Femur (tissue), 1 donor: ENCODE measurements around the gene B3GNT8.
"Not testable (repeated sequence)": the region's sequence is repeated elsewhere in the genome, so short reads cannot be mapped to it uniquely, and the experiment has no call there.

Experiments
- DNase-seq: peaks from one replicate; pipeline ENCODE4 v3.0.0-alpha.2; 2017

Gene B3GNT8

DNA sequence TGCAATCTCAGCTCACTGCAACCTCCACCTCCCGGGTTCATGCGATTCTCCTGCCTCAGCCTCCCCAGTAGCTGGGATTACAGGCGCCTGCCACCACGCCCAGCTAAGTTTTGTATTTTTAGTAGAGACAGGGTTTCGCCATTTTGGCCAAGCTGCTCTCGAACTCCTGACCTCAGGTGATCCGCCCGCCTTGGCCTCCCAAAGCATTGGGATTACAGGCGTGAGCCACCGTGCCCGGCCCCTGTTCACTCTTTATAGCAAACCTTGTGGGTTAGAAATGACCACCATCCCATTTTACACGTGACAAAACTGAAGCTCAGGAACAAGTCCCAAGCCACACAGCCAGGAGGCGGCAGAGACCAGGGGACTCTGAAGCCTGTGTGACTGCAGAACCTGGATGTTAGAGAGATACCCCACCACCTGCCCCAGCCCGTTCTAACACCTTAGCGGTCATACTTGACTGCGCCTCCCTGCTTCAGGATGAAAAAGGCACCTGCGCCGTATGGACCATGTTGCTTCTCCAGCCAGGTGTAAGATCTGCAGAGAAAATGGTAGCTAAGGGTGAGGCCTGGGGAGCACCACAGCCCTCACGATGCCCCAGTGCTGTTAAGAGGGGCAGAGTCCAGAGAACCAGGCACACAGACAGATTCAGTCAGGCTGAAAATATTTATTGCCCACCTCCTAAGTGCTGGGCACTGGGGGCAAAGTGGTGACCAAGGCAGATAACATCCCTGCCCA lies 8.9 kb upstream of the B3GNT8 start:
- no peak for DNase-seq

DNA sequence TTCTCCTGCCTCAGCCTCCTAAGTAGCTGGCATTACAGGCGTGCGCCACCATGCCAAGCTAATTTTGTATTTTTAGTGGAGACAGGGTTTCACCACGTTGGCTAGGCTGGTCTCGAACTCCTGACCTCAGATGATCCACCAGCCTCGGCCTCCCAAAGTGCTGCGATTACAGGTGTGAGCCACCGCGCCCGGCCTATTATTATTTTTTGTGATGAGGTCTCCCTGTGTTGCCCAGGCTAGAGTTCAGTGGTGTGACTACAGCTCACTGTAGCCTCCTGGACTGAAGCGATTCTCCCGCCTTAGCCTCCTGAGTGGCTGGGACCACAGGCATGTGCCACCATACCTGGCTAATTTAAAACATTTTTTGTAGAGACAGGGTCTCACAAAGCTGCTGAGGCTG lies 8.2 kb upstream of the B3GNT8 start:
- DNase-seq = not testable (repeated sequence)

DNA sequence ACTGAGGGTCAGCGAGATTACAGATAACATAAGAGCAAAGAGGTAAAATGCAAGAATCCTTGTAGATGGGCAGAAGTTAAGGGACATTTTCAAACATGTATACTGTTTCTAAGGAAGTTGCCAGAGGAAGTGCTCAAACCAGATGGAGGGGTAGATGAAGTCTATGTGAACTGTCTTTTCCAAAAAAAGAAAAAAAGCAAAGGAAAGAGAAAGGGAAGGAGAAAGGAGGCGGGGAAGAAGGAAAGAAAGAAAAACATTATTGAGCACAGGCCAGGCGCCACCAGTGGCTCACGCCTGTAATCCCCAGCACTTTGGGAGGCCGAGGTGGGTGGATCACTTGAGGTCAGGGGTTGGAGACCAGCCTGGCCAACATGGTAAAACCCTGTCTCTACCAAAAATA lies 7.3 kb upstream of the B3GNT8 start:
- no peak for DNase-seq

DNA sequence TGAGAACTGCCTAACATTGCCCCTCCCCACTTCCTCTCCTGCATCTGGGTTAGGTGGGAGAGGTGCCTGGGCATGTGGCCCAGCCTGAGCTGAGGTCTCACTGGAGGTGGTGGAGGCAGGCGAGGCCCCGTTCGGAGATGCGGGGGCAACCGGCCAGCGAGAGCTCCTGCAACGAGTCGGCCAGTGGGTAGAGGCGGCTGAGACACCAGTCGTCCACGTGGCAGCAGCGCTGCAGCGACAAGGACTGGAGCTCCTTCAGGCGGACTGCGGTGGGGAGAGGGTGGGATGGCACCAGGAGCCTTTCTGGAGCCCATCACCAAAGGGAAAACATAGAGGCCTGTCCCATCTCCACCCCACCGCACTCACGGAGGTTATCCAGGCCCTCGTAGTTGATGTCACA lies 6.0 kb upstream of the B3GNT8 start:
- DNase-seq = no peak

DNA sequence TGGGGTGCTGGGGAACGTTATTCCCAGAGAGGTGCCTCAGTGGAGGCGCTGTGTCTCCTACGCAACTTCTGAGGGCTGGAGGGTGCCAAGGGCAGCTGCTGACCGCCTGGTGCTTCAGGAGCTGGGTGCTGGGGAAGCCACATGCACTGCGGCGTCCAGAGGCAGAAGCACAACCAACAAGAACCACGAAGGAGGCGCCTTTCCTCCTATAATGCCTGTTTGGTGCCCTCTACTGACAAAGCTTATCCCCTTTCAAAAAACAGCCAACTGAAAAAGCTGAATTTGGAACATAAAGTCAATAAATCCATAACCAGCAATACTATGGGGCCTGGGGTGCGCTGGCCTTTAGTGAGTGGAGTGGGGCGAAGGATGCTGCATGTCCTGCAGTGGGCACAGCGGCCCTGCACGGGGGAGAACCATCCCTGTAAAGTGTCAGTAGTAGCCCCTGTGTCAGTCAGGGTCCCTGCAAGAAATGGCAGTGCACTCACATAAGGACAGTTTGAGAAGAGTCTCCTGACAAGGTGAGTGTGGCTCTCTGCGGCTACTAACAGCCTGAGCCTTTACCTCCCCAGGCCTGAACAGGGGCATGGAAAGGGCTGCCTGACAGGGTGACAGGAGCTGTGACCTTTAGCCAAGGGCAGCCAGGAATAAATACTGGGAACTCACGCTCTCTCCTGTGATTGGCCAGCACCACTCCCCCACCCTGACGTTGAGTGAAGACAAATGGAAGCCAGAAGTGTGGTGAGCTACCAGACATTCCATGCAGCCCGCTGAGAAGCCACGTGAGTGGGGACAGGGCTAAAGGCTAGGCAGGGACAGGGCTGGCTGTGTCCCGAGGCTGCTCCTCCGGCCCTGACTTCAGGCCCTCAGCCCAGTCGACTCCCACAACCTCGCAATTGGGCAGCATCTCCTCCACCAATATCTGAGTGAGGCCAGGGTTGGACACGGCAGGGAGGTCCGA lies 4.5 kb upstream of the B3GNT8 start:
- DNase-seq = no peak

DNA sequence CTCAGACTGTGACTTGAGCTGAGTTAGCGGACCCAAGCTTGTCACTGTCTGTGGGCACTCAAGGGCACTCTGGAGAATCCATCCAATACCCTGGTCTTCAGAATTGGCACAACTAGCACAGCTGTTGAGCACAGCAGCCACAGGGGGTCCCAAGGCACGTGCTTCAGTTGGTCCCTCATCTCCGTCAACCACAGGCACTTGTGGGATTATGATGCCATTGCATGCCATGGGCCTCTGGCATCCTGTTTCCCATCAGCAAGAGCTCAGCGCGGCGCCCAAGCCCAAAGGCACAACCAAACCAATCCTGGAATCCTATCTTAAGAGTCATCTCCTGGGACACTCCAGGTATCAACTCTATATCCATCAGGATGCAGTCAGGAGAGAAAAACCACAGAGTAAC lies 3.7 kb upstream of the B3GNT8 start:
- DNase-seq = no peak

DNA sequence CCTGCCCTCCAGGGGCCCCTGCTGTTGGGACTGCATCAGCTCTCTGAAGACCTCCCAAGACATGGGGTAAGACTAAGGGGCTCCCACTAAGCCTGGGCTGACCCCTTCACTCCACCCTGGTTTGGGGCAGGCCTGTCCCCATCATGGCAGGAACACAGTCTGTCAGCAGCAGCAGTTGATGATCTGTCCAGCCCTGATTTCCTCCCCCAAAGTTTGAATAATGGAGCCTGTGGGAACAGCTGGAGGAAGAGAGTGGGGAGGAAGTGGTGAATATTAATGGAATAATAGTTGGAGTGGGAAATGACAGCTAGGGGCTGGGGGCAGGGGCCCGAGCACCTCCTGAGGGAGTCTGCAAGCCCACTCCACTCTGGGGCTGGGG lies 1.3 kb upstream of the B3GNT8 start:
- DNase-seq = no peak

DNA sequence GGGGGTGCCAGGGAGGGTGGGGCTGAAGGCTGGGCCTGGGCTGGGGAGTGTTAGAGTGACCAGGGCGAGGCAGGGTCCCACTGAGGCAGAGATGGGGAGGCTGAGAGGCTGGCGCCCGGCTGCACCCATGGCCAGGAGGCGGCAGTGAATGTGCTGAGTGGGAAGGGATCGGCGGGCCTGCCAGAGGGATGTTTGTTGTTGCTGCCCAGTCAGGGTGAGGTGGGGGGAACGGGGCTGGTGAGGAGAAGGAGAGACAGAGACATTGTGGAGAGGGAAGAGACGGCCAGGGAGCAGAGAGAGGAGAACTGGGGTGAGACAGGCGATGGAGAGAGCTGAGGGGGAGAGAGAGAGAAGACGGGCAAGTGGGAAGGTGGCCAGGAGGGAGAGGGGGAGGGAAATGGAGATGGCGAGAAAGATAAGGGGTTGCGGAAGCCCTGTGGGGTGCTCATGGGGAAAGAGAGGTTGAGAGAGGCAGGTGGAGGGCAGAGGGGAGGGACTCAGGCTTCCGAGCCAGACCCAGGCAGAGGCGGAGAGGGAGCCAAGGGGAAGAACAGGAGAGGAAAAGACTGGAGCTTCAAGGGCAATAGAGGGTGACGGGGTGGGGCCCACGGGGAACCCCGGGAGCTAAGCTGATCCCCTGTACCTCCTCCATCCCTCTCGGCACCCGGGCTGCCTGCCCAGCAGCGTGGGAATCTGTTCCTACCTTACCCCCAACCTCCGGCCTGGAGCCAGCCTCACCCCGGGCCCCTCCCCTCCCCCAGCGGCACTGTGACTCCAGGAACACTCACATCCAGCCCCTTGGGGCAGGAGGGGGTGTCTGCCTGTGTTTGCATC lies 690 bp upstream of the B3GNT8 start:
- DNase-seq = no peak

DNA sequence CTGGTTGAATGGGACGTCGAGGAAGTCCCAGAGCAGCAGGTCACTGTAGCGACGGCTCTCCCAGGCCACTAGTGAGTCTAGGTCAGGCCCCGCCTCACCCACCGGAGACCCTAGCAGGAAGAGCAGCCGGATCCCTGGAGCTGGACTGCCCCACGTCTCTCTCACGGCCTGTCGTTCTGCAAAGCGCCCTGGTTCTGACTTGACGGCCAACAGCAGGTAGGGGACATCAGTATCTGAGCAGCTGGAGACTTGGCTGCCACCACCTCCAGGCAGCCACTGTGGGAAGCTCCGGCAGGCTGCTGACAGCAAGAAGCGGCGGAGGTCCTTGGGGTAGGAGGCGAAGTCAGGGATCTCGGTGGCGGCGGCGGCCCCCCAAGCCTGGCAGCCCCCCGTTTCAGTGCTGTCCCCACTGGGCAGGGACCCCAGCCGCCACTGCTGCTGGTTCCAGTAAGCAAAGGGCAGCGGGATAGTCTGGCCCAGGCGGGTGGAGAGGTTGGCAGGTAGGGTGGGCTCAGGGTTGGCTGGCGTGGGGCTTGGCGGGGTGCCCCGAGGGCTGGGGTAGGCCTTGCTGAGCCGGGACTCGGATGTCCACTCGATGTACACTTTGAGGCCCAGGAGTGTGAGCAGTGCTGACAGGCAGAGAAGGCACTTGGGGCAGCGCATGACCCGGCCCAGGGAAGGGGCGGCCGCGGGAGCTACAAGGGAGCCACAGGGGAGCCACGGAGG lies 895 bp downstream of the B3GNT8 start:
- no peak for DNase-seq

DNA sequence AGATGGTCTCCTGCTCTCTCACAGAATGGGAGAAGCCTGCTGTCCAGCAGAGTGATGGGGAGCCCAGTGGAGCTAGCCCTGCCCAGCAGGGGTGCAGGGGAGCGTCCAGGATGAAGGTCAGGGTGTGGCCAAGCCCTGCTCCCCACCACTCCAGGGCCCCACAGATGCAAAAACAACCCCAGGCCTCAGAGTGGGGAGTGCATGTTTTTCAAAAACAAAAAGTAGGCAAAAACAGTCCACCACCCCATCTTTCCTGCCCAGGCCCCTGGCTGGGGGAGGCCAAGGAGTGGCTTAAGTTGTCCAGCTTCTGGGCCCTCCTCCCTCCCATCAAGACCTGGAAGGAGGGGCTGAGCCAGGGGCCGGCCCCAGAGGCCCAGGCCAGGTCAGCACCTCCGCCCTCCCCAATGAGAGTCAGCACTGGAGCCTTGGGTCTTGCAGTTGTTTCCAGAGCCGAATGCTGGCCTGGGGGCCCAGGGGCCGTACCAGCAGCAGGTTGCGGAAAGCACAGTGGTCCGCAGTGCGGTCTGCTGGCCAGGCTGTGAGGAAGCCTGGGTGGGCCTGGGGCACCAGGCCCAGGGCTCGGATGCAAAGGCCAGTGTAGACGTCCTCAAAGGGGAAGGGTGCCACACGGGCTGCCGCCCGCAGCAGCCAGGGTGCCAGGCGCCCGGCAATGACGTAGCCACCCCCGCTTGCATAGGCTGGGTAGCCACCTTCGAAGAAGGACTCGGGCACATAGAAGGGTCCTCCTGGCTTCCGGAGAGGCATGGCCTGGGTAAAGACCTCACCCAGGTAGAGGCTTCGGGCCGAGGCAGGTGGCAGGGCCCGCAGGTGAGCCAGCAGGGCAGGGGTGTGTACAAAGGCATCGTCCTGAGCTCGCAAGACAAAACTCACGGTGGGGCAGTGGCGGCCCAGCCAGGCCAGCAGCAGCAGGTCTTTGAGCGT lies 1.7 kb downstream of the B3GNT8 start:
- no peak for DNase-seq

DNA sequence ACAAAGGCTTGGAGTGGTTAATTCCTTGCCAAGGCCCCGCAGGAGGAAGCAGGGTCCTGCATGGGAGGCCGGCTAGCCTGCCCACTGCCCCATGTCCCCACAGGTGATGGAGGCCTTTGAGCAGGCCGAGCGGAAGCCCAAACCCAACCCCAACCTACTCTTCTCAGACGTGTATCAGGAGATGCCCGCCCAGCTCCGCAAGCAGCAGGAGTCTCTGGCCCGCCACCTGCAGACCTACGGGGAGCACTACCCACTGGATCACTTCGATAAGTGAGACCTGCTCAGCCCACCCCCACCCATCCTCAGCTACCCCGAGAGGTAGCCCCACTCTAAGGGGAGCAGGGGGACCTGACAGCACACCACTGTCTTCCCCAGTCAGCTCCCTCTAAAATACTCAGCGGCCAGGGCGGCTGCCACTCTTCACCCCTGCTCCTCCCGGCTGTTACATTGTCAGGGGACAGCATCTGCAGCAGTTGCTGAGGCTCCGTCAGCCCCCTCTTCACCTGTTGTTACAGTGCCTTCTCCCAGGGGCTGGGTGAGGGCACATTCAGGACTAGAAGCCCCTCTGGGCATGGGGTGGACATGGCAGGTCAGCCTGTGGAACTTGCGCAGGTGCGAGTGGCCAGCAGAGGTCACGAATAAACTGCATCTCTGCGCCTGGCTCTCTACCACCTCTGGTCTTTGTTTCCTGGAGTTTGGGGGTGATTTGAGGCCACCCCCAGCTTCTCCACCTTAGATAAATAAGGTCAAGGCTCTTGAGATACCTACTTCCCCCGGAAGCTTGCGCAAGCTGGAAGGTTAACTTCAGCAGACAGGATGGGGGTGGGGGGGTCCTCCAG lies 2.6 kb downstream of the B3GNT8 start:
- DNase-seq = no peak

DNA sequence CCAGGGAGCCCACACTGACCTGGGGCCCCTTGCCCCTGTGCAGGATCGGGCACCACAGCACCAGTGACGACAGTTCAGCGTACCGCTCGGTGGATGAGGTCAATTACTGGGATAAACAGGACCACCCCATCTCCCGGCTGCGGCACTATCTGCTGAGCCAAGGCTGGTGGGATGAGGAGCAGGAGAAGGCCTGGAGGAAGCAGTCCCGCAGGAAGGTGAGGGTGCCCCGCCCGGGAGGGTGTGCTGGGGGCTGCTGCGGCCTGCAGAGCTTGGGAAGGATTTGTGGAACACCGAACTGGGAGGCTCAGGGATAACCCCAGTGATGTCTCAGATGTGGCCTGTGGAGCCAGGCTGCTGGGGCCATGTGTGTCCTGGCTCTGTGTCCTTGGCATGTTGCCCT lies 4.2 kb downstream of the B3GNT8 start:
- no peak for DNase-seq

DNA sequence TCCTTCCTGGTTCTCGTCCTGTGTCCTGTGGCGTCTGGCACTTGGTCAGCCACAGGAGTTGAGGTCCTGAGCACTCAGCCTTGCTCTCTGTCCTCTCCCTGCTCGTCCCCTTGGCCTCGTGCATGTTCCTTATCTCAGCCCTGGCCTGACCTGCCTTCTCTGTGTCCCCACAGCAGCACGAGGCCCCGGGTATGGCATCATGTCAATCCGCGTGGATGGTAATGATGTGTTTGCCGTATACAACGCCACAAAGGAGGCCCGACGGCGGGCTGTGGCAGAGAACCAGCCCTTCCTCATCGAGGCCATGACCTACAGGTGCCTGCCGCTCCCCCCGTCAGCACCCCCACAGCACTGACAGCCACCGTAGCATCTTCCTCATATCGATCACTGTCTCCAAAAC lies 4.7 kb downstream of the B3GNT8 start:
- no peak for DNase-seq

DNA sequence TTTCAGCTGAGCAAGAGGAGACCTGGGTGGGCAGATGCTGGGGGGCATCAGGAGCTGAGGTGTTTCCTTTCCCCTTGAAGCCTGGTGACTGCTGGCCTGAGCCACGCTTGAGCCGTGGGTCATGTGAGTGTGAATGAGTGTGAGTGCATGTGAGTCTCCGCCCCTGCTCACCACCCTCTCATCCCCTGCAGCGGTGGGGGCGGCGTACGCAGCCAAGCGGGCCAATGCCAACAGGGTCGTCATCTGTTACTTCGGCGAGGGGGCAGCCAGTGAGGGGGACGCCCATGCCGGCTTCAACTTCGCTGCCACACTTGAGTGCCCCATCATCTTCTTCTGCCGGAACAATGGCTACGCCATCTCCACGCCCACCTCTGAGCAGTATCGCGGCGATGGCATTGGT lies 5.2 kb downstream of the B3GNT8 start:
- DNase-seq = no peak

DNA sequence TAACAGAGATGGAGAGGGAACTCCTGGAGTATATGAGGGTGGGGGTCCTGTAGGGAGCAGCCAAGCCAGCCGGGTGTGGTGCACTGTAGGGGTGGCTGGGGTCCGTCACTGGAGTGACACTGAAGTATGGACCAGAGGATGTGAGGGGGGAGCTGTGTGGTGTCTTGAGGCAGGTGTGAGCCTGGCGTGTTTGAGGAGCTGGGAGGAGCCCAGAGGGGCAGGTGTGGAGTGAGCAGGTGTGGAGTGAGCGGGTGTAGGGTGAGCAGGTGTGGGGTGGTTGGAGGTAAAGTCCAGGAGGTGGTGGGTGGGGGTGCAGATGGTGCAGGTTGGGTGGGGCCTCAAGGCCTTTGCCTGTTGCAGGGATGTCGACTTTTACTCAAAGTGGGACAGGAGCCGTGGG lies 5.9 kb downstream of the B3GNT8 start:
- no peak for DNase-seq

DNA sequence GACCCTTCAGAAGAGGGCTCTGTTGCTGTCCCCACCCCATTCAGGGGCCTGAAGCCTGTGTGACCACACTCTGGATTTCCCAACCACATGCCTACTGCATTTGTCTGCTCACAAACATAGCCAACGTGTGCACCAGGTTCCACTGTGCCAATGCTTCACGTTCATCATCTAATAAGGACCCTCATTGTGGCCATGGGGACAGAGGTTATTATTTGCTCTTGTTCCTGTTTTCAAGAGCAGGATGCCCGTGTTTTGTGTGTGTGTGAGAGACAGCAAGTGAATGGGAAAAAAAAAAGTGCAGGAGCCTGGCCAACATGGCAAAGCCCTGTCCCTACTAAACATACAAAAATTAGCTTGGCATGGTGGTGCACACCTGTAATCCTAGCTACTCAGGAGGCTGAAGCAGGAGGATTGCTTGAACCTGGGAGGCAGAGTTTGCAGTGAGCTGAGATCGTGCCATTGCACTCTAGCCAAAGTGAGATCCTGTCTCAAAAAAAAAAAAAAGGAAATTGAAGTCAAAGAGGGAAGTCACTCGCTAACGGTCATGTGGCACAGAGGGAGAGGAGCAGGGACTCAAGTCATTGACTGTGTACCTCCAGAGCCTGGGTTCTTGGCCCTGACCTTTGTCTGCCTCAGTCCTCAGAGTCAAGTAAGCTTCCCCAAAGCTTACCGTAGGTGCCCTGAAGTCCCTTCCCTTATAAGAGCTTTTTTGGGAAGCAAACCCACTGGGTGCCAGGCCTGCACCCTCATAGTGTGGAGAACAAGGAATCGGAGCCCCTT lies 6.9 kb downstream of the B3GNT8 start:
- no peak for DNase-seq

DNA sequence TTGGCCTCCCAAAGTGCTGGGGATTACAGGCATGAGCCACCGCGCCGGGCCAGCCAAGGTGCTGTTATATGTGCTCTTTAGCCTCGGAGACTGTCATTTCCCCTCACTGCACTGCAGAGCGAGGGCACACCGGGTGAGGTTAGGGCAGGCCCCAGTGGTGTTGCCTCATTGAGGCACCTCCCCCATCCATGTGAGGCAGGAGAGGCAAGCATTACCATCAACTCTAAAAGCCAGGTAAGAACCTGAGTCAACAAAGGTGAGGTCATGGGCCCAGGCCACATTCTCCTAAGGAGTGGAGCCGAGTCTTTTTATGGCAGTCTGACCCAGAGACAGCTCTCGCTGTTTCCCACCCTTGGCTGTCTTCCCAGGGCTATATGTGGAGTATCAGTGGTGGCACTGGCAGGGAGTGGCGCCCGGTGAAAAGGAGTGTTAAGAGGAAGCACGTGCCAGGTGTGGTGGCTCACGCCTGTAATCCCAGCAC lies 10.9 kb downstream of the B3GNT8 start:
- no peak for DNase-seq

DNA sequence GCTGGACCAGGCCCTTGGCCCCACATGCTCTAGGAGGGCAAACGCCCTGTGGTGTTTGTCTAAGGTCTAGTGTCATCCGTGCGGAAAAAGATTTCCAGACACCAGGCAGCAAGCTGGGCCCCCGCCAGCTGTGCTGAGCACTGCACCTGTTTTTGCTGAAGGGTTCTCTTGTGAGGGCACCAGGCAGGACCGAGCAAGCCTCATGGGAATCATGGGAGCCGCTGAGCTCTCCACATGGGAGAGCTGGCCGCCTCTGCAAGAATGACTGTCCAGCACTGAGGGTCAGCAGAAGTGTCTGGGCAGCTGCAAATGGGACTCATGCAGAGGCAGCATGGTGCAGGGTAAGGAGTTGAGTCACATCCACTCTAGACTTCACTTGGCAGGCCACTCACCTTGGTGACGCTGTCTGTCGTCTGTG lies 12.0 kb downstream of the B3GNT8 start:
- no peak for DNase-seq

DNA sequence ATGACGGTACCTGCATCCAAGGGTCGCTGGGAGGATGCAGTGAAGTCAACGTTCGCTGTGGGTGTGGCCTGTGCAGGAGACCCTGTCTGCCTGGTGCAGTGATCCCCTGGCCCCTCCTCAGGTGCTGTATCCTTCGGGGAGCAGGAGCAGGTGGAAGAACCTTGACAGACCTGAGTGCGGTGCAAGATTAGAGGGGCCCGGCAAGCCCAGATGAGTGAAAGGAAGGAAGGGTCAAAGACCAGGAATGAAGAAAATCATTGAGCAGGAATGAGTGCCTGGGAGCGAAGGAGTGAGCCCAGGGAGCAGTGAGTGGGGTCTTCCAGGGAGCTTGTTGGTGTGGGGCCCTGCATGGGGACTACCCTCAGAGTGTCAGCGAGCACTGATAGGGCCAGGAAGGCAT lies 12.7 kb downstream of the B3GNT8 start:
- DNase-seq = no peak

DNA sequence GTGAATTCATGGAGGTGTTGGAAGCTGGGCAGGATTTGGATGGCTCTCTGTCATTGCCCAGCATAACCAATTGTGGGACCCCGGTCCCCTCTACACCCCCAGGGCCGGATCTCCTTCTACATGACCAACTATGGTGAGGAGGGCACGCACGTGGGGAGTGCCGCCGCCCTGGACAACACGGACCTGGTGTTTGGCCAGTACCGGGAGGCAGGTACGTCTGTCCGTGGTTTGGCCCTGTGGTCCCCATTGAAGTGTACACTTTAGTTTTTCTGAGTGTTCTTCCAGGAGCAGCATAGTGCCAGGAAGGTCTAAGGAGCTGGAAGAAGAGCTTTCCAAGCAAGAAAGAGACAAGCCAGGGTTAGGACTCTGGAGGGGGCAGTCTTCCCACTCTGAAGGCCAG lies 13.2 kb downstream of the B3GNT8 start:
- DNase-seq = no peak
